BE2C (cell line): ENCODE results near the gene AURKAIP1.

ENCODE experiments used
- DNase-seq: peaks from one replicate; pipeline ENCODE4 v3.0.0-alpha.2; 2020
- H3K27me3 ChIP-seq: fragments of 250-450 bp; sonication (Bioruptor Pico); 2 replicates; pipeline ENCODE4 v1.5.1; 2020; ENCODE audit warnings: mild to moderate bottlenecking
- H3K36me3 ChIP-seq: fragments of 250-450 bp; sonication (Bioruptor Pico); 2 replicates; pipeline ENCODE4 v1.5.1; 2020; ENCODE audit warnings: mild to moderate bottlenecking
- H3K4me1 ChIP-seq: fragments of 250-450 bp; sonication (Bioruptor Pico); 2 replicates; pipeline ENCODE4 v1.5.1; 2020
- H3K4me3 ChIP-seq: 2 replicates; pipeline ENCODE4 v1.5.1; 2011; ENCODE audit warnings: low read depth, low read length
- H3K9me3 ChIP-seq: fragments of 250-450 bp; sonication (Bioruptor Pico); 2 replicates; pipeline ENCODE4 v1.5.1; 2020
- TF ChIP-seq, protein P1 (sequence below): IDR thresholded peaks from 2 replicates; pipeline ENCODE4 v1.5.1; 2012; ENCODE audit warnings: mild to moderate bottlenecking, low read depth, low read length

AURKAIP1 gene

DNA sequence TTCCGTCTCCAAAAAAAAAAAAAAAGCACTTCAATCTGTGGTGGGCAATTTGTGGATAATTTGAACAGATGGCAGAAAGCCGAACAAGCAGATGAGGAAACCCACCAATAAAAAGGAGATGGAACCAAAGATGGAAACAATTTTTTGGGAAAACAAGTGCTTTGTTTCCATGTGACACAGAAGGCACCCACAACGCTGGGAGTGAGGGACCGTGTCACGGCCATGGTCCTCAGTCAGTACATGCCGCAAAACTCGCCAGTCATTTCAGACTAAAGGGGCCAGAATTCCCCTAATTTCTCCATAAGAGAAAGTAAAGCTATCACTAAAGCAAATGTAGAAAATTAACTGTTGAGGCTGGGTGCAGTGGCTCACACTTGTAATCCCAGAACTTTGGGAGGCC is 19.1 kb upstream of the AURKAIP1 start:
- H3K4me3 ChIP-seq, result no peak overlapping the region
- no peaks in the 10 kb centered on the region for H3K27me3 ChIP-seq
- no peak for DNase-seq
- peaks cover 79% of the 10 kb centered on the region for H3K36me3 ChIP-seq
- TF ChIP-seq, protein P1, sequence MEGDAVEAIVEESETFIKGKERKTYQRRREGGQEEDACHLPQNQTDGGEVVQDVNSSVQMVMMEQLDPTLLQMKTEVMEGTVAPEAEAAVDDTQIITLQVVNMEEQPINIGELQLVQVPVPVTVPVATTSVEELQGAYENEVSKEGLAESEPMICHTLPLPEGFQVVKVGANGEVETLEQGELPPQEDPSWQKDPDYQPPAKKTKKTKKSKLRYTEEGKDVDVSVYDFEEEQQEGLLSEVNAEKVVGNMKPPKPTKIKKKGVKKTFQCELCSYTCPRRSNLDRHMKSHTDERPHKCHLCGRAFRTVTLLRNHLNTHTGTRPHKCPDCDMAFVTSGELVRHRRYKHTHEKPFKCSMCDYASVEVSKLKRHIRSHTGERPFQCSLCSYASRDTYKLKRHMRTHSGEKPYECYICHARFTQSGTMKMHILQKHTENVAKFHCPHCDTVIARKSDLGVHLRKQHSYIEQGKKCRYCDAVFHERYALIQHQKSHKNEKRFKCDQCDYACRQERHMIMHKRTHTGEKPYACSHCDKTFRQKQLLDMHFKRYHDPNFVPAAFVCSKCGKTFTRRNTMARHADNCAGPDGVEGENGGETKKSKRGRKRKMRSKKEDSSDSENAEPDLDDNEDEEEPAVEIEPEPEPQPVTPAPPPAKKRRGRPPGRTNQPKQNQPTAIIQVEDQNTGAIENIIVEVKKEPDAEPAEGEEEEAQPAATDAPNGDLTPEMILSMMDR, result no peak
- H3K4me1 ChIP-seq, result no peaks in the 10 kb centered on the region
- no peaks in the 10 kb centered on the region for H3K9me3 ChIP-seq

DNA sequence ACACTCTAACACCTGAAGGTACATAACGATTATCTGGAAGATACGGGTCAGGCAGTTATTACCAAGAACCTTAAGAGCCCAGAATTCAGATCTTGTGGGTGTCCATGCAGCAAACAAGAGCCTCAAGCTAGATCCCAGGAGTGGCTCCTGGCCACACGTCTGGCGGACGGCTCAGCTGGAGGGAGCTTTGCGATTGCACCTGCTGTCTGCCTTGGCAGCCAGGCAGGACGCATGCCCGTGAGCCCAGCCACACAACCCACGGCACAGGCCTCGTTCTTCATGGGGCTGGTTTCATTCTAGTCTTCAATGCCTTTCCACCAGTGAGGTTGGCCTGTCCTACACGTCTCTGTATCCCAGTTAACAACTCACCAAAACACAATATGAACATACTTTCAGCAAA is 18.4 kb upstream of the AURKAIP1 start:
- Histone ChIP-seq H3K4me3 (no peak overlapping the region), H3K9me3 (no peaks in the 10 kb centered on the region), H3K4me1 (no peaks in the 10 kb centered on the region), H3K36me3 (peaks cover 86% of the 10 kb centered on the region), H3K27me3 (no peaks in the 10 kb centered on the region)
- TF ChIP-seq, protein P1, result no peak
- DNase-seq, result no peak

DNA sequence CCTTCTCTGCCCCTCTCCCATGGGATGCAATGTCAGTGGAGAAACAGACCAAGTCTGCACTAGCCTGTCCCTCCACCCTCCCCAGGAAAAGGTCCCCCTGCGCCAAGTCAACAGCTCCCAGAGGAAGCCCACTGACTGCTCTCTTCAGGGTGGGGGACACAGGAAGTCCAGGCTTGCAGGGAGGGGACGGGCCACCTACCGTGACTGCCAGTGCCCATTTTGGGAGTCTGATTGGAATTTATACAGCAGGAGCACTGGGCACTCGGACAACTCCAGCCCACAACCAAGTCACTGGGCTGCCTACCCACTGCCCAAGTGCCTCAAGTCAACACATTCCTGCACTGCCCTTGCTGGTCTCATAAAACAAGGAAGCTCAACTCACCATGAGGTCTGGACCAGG is 18.0 kb upstream of the AURKAIP1 start:
- TF ChIP-seq, protein P1, result no peak
- no peak for DNase-seq
- no peaks in the 10 kb centered on the region for H3K27me3 ChIP-seq
- peaks cover 90% of the 10 kb centered on the region for H3K36me3 ChIP-seq
- no peak overlapping the region for H3K4me3 ChIP-seq
- H3K9me3 ChIP-seq, result no peaks in the 10 kb centered on the region
- no peaks in the 10 kb centered on the region for H3K4me1 ChIP-seq

DNA sequence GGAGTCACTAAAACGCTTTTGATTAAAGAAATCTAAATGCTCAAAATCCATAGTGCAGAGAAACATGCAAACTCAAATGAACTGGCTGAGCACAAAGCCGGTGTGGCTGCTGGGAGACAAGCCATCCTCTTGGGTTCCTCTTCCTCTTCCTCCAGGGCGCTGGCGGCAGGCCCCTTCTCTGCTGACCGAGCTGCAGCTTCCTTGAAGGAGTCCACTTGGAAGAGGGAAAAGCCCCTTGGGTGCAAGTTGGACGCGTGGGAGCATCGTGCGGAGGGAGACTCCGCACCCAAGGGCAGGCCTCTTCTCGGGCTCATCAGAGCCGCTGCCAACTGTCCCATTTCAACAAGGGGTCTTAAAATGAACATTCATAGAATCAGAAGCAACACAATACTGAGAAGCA is 16.2 kb upstream of the AURKAIP1 start:
- Histone ChIP-seq H3K9me3 (no peaks in the 10 kb centered on the region), H3K4me3 (no peak overlapping the region), H3K4me1 (no peaks in the 10 kb centered on the region), H3K27me3 (no peaks in the 10 kb centered on the region), H3K36me3 (peaks cover 94% of the 10 kb centered on the region)
- TF ChIP-seq, protein P1, result no peak
- no peak for DNase-seq

DNA sequence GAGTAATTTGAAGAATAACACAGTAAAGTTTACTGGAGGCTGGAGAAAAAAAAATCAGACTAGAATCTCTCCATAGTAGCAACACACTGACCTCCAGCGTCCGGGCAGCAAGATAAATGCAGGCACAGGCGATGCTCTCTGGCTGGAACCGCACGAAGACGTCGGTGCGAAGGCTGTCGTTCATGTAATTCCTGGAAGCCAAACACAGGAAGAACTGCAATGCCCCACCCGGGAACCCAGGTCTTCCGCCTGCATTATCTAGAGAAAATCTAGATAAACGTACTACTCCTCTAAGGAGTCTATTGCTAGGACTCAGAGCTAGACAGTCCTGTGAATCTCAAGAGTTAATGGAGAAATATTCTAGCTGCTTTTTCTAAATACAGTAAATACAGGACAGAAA is 15.7 kb upstream of the AURKAIP1 start:
- no peaks in the 10 kb centered on the region for H3K9me3 ChIP-seq
- no peaks in the 10 kb centered on the region for H3K4me1 ChIP-seq
- H3K36me3 ChIP-seq, result peaks cover 98% of the 10 kb centered on the region
- TF ChIP-seq, protein P1, result no peak
- no peak overlapping the region for H3K4me3 ChIP-seq
- DNase-seq, result no peak
- H3K27me3 ChIP-seq, result no peaks in the 10 kb centered on the region

DNA sequence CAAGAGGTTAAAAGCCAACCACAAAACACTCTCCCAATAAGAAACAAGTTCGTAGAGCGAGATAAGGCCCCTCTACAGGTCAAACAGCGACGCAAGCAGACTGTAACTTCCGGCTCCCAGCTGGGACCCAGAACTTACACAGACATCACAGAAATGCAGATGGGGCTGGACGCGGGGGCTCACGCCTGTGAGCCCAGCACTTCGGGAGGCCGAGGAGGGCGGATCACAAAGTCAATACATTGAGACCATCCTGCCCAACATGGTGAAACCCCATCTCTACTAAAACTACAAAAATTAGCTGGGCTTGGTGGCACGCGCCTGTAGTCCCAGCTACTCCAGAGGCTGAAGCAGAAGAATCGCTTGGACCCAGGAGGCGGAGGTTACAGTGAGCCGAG is 13.1 kb upstream of the AURKAIP1 start:
- Histone ChIP-seq H3K27me3 (no peaks in the 10 kb centered on the region), H3K9me3 (no peaks in the 10 kb centered on the region), H3K4me1 (no peaks in the 10 kb centered on the region), H3K36me3 (peaks cover 81% of the 10 kb centered on the region), H3K4me3 (no peak overlapping the region)
- no peak for DNase-seq
- TF ChIP-seq, protein P1, result no peak
